H9 (cell line): ENCODE measurements around the gene ELP1. TPM values are rescaled to one million over a fixed set of nuclear protein-coding genes. Genes with fewer than 3 reads are reported as not detected.

ENCODE experiments used
- DNase-seq: peaks from one replicate; pipeline ENCODE4 v3.0.0-alpha.2; 2017
- H2AFZ ChIP-seq: one replicate; pipeline ENCODE4 v1.6.1; 2013; ENCODE audit warnings: mild to moderate bottlenecking, low read length, control low read depth, moderate library complexity
- H2AK5ac ChIP-seq: 2 replicates; pipeline ENCODE4 v1.6.1; 2013; ENCODE audit warnings: low read length, control low read depth, mixed read lengths; ENCODE audit not compliant: insufficient read length
- H2BK120ac ChIP-seq: one replicate; pipeline ENCODE4 v1.6.1; 2013; ENCODE audit warnings: low read depth, mild to moderate bottlenecking, low read length, control low read depth, inconsistent platforms; ENCODE audit not compliant: poor library complexity, severe bottlenecking
- H2BK12ac ChIP-seq: 2 replicates; pipeline ENCODE4 v1.6.1; 2013; ENCODE audit warnings: low read length, control low read depth, mixed read lengths, low read depth; ENCODE audit not compliant: insufficient read length
- H2BK15ac ChIP-seq: 2 replicates; pipeline ENCODE4 v1.6.1; 2013; ENCODE audit warnings: low read depth, low read length, control low read depth
- H2BK20ac ChIP-seq: one replicate; pipeline ENCODE4 v1.6.1; 2013; ENCODE audit warnings: low read depth, mild to moderate bottlenecking, low read length, control low read depth, inconsistent platforms; ENCODE audit not compliant: poor library complexity, severe bottlenecking
- H2BK5ac ChIP-seq: 2 replicates; pipeline ENCODE4 v1.6.1; 2013; ENCODE audit warnings: low read length, control low read depth, mixed read lengths; ENCODE audit not compliant: insufficient read length
- H3K14ac ChIP-seq: 2 replicates; pipeline ENCODE4 v1.6.1; 2013; ENCODE audit warnings: low read length, control low read depth; ENCODE audit not compliant: insufficient read depth
- H3K18ac ChIP-seq: 2 replicates; pipeline ENCODE4 v1.6.1; 2013; ENCODE audit warnings: low read depth, mild to moderate bottlenecking, mixed read lengths, low read length, control low read depth; ENCODE audit not compliant: insufficient read length
- H3K23ac ChIP-seq: 2 replicates; pipeline ENCODE4 v1.6.1; 2013; ENCODE audit warnings: low read length, control low read depth, mixed read lengths, low read depth; ENCODE audit not compliant: insufficient read length
- H3K23me2 ChIP-seq: 2 replicates; pipeline ENCODE4 v1.6.1; 2013; ENCODE audit warnings: low read depth, mild to moderate bottlenecking, mixed read lengths, low read length, control low read depth; ENCODE audit not compliant: insufficient read length, poor library complexity, severe bottlenecking
- H3K27ac ChIP-seq: 2 replicates; pipeline ENCODE4 v1.5.1; 2013; ENCODE audit warnings: low read length, control low read depth, mixed read lengths, low read depth; ENCODE audit not compliant: insufficient read length
- H3K27me3 ChIP-seq: 2 replicates; pipeline ENCODE4 v1.6.1; 2013; ENCODE audit warnings: low read length, control low read depth, inconsistent platforms; ENCODE audit not compliant: insufficient read depth
- H3K4ac ChIP-seq: 2 replicates; pipeline ENCODE4 v1.6.1; 2013; ENCODE audit warnings: low read depth, mild to moderate bottlenecking, control low read depth, inconsistent platforms, low read length, moderate library complexity
- H3K4me1 ChIP-seq: 2 replicates; pipeline ENCODE4 v1.6.1; 2013; ENCODE audit warnings: low read length, control low read depth, inconsistent platforms; ENCODE audit not compliant: insufficient read depth
- H3K4me2 ChIP-seq: 2 replicates; pipeline ENCODE4 v1.6.1; 2013; ENCODE audit warnings: low read length, control low read depth, mixed read lengths; ENCODE audit not compliant: insufficient read length, insufficient read depth
- H3K56ac ChIP-seq: 2 replicates; pipeline ENCODE4 v1.6.1; 2013; ENCODE audit warnings: low read depth, mild to moderate bottlenecking, mixed read lengths, low read length, control low read depth; ENCODE audit not compliant: insufficient read length
- H3K79me1 ChIP-seq: 2 replicates; pipeline ENCODE4 v1.6.1; 2013; ENCODE audit warnings: low read depth, mild to moderate bottlenecking, moderate library complexity, low read length, control low read depth, inconsistent platforms; ENCODE audit not compliant: insufficient read depth, poor library complexity, severe bottlenecking
- H3K79me2 ChIP-seq: 2 replicates; pipeline ENCODE4 v1.6.1; 2013; ENCODE audit warnings: low read length, control low read depth, inconsistent platforms; ENCODE audit not compliant: insufficient read depth
- H3K9ac ChIP-seq: 2 replicates; pipeline ENCODE4 v1.6.1; 2013; ENCODE audit warnings: low read length, control low read depth, mixed read lengths; ENCODE audit not compliant: insufficient read length; ENCODE audit errors: extremely low read depth
- H3K9me3 ChIP-seq: one replicate; pipeline ENCODE4 v1.6.1; 2013; ENCODE audit warnings: low read depth, low read length, inconsistent platforms; ENCODE audit not compliant: control insufficient read depth
- H3T11ph ChIP-seq: one replicate; pipeline ENCODE4 v1.6.1; 2013; ENCODE audit warnings: mild to moderate bottlenecking, low read length, control low read depth, inconsistent platforms
- H4K20me1 ChIP-seq: one replicate; pipeline ENCODE4 v1.6.1; 2013; ENCODE audit not compliant: control insufficient read depth, insufficient read length, insufficient read depth
- H4K5ac ChIP-seq: 2 replicates; pipeline ENCODE4 v1.6.1; 2013; ENCODE audit warnings: low read depth, mild to moderate bottlenecking, mixed read lengths, low read length, control low read depth; ENCODE audit not compliant: insufficient read length
- H4K8ac ChIP-seq: replicated peaks from 2 replicates; pipeline ENCODE4 v1.6.1; 2013; ENCODE audit warnings: low read length, control low read depth, mixed read lengths, low read depth; ENCODE audit not compliant: insufficient read length
- H4K91ac ChIP-seq: 2 replicates; pipeline ENCODE4 v1.6.1; 2013; ENCODE audit warnings: low read depth, mild to moderate bottlenecking, moderate library complexity, mixed read lengths, low read length, control low read depth; ENCODE audit not compliant: insufficient read length
- H3K27ac Mint-ChIP-seq, 3 experiments: 2 replicates in 2 of 3; 3 replicates in 1 of 3; pipeline ENCODE4 v1.8.0; 2020 to 2021; ENCODE audit warnings: mixed read lengths in 3 of 3, mild to moderate bottlenecking in 1 of 3, moderate library complexity in 1 of 3
- H3K27me3 Mint-ChIP-seq: 2 replicates; pipeline ENCODE4 v1.8.0; 2021; ENCODE audit warnings: low read depth, mild to moderate bottlenecking, moderate library complexity, mixed read lengths
- H3K36me3 Mint-ChIP-seq, 3 experiments: 2 replicates in 2 of 3; 3 replicates in 1 of 3; pipeline ENCODE4 v1.8.0; 2020 to 2021; ENCODE audit warnings: low read depth in 3 of 3, mixed read lengths in 3 of 3; ENCODE audit not compliant: insufficient read depth in 1 of 3
- H3K4me1 Mint-ChIP-seq, 2 experiments: 2 replicates each; pipeline ENCODE4 v1.8.0; 2020; ENCODE audit warnings: mixed read lengths in 2 of 2
- H3K4me3 Mint-ChIP-seq, 2 experiments: 2 replicates in 1 of 2; 3 replicates in 1 of 2; pipeline ENCODE4 v1.8.0; 2020 to 2021; ENCODE audit warnings: mild to moderate bottlenecking in 2 of 2, mixed read lengths in 2 of 2, moderate library complexity in 1 of 2
- H3K9me3 Mint-ChIP-seq, 2 experiments: 2 replicates in 1 of 2; 3 replicates in 1 of 2; pipeline ENCODE4 v1.8.0; 2020; ENCODE audit warnings: mild to moderate bottlenecking in 2 of 2, mixed read lengths in 2 of 2, moderate library complexity in 1 of 2
- WGBS: extraction: QIAGEN DNeasy Blood & Tissue Kit; methylation state at CpG from one replicate; pipeline ENCODE4 v1.1.7; 2013; ENCODE audit warnings: missing lambda C conversion rate, low lambda C conversion rate, mixed read lengths; ENCODE audit not compliant: insufficient read length; ENCODE audit errors: extremely low coverage; 5-methylcytosine and 5-hydroxymethylcytosine counted together
- total RNA-seq: library from RNA; stranded (reverse); gene quantifications from 2 replicates; pipeline ENCODE4 v1.2.1, GENCODE V29; 2021
- TF ChIP-seq, protein P1 (sequence below): fragments of 200-600 bp; sonication (generic); conservative IDR thresholded peaks from 3 replicates; pipeline ENCODE4 v1.8.0; 2021; ENCODE audit warnings: antibody characterized with exemption, mild to moderate bottlenecking

The ELP1 gene
- total RNA-seq, 1 experiment from 2014 or later: 38.7 TPM

- Histone ChIP-seq H2AFZ (no peak overlapping the region), H4K5ac (no peak overlapping the region), H3K27me3 (no peaks in the 10 kb centered on the region), H2BK5ac (no peak overlapping the region), H2BK120ac (no peak overlapping the region), H3K23ac (no peak overlapping the region), H3K4me2 (no peak overlapping the region), H2AK5ac (no peak overlapping the region), H3K56ac (no peak overlapping the region), H3K79me1 (no peaks in the 10 kb centered on the region), H3K18ac (no peak overlapping the region), H3K23me2 (no peaks in the 10 kb centered on the region), H3T11ph (no peak overlapping the region), H2BK12ac (no peak overlapping the region), H3K9ac (no peak overlapping the region), H3K4me1 (no peaks in the 10 kb centered on the region), H3K14ac (no peak overlapping the region), H4K20me1 (no peaks in the 10 kb centered on the region), H3K27ac (no peak overlapping the region), H2BK20ac (no peak overlapping the region), H3K79me2 (no peaks in the 10 kb centered on the region), H3K9me3 (no peaks in the 10 kb centered on the region), H2BK15ac (no peak overlapping the region), H4K91ac (no peak overlapping the region), H4K8ac (no peak overlapping the region), H3K4ac (no peak overlapping the region)
- no peak for DNase-seq
- Mint-ChIP-seq H3K4me1 (peaks cover 11 to 13% of the 10 kb centered on the region in 2 experiments), H3K9me3 (no peaks in the 10 kb centered on the region; a peak in 1 of 5 replicates), H3K27ac (no peak overlapping the region), H3K27me3 (no peaks in the 10 kb centered on the region; the same call in 1 of the 2 replicates), H3K36me3 (no peaks in the 10 kb centered on the region), H3K4me3 (no peak overlapping the region)
- TF ChIP-seq, protein P1, sequence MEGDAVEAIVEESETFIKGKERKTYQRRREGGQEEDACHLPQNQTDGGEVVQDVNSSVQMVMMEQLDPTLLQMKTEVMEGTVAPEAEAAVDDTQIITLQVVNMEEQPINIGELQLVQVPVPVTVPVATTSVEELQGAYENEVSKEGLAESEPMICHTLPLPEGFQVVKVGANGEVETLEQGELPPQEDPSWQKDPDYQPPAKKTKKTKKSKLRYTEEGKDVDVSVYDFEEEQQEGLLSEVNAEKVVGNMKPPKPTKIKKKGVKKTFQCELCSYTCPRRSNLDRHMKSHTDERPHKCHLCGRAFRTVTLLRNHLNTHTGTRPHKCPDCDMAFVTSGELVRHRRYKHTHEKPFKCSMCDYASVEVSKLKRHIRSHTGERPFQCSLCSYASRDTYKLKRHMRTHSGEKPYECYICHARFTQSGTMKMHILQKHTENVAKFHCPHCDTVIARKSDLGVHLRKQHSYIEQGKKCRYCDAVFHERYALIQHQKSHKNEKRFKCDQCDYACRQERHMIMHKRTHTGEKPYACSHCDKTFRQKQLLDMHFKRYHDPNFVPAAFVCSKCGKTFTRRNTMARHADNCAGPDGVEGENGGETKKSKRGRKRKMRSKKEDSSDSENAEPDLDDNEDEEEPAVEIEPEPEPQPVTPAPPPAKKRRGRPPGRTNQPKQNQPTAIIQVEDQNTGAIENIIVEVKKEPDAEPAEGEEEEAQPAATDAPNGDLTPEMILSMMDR: no peak
- WGBS: no CpG with 5 or more reads among the region's 1 CpG
These were observed 102.3 kb downstream of the ELP1 start for GRCh38 chr9:108831496-108832178.
